DOHH2 (cell line): Measurements from ENCODE around the gene DCUN1D5.

Experiments
- H3F3A ChIP-seq: fragments of 200-600 bp; sonication (generic), shearing (Covaris generic); 2 replicates; pipeline ENCODE4 v1.6.0; 2016; ENCODE audit warnings: antibody characterized with exemption, mild to moderate bottlenecking; ENCODE audit not compliant: control insufficient read depth, insufficient read depth
- H3K27ac ChIP-seq: fragments of 200-600 bp; sonication (generic); 2 replicates; pipeline ENCODE4 v1.5.1; 2014; ENCODE audit warnings: low read depth, mild to moderate bottlenecking, low read length, moderate library complexity
- H3K27me3 ChIP-seq: fragments of 200-600 bp; sonication (generic); 2 replicates; pipeline ENCODE4 v1.6.1; 2014; ENCODE audit warnings: mild to moderate bottlenecking, low read length, mixed read lengths; ENCODE audit not compliant: control insufficient read depth
- H3K36me3 ChIP-seq: fragments of 200-600 bp; sonication (generic); 2 replicates; pipeline ENCODE4 v1.6.1; 2014; ENCODE audit warnings: mild to moderate bottlenecking, low read length, moderate library complexity, mixed read lengths; ENCODE audit not compliant: control insufficient read depth
- H3K4me1 ChIP-seq: fragments of 200-600 bp; sonication (generic); 2 replicates; pipeline ENCODE4 v1.6.1; 2014; ENCODE audit warnings: mild to moderate bottlenecking, low read length, mixed read lengths; ENCODE audit not compliant: control insufficient read depth
- H3K4me2 ChIP-seq: fragments of 200-600 bp; sonication (generic); 2 replicates; pipeline ENCODE4 v1.6.0; 2014; ENCODE audit warnings: mild to moderate bottlenecking, low read length, moderate library complexity
- H3K4me3 ChIP-seq: fragments of 200-600 bp; sonication (generic); 2 replicates; pipeline ENCODE4 v1.5.1; 2014; ENCODE audit warnings: mild to moderate bottlenecking, low read length, mixed read lengths
- H3K79me2 ChIP-seq: fragments of 200-600 bp; sonication (generic); 2 replicates; pipeline ENCODE4 v1.6.1; 2014; ENCODE audit warnings: mild to moderate bottlenecking, low read length, mixed read lengths; ENCODE audit not compliant: control insufficient read depth
- H3K9me2 ChIP-seq: fragments of 200-600 bp; sonication (generic); replicated peaks from 2 replicates; pipeline ENCODE4 v1.6.1; 2014; ENCODE audit warnings: mild to moderate bottlenecking, low read length, mixed read lengths; ENCODE audit not compliant: control insufficient read depth
- H3K9me3 ChIP-seq: fragments of 200-600 bp; sonication (generic); 2 replicates; pipeline ENCODE4 v1.6.1; 2014; ENCODE audit warnings: antibody characterized with exemption, low read length, mixed read lengths; ENCODE audit not compliant: control insufficient read depth, insufficient read depth
- H4K20me1 ChIP-seq: fragments of 200-600 bp; sonication (generic); 2 replicates; pipeline ENCODE4 v1.6.0; 2014; ENCODE audit warnings: low read depth, mild to moderate bottlenecking, antibody characterized with exemption, low read length, moderate library complexity; ENCODE audit not compliant: control insufficient read depth, insufficient read depth
- EZH2phosphoT487 ChIP-seq: fragments of 200-600 bp; sonication (generic); IDR thresholded peaks from 2 replicates; pipeline ENCODE4 v1.6.1; 2017; ENCODE audit warnings: borderline replicate concordance, mild to moderate bottlenecking, antibody characterized with exemption, low read length, moderate library complexity, mixed read lengths
- TF ChIP-seq, protein P1 (sequence below): fragments of 200-600 bp; sonication (generic); IDR thresholded peaks from one replicate; pipeline ENCODE4 v1.5.1; 2014; ENCODE audit warnings: antibody characterized with exemption, mild to moderate bottlenecking, low read depth, low read length; ENCODE audit not compliant: poor library complexity, severe bottlenecking

Gene DCUN1D5

DNA sequence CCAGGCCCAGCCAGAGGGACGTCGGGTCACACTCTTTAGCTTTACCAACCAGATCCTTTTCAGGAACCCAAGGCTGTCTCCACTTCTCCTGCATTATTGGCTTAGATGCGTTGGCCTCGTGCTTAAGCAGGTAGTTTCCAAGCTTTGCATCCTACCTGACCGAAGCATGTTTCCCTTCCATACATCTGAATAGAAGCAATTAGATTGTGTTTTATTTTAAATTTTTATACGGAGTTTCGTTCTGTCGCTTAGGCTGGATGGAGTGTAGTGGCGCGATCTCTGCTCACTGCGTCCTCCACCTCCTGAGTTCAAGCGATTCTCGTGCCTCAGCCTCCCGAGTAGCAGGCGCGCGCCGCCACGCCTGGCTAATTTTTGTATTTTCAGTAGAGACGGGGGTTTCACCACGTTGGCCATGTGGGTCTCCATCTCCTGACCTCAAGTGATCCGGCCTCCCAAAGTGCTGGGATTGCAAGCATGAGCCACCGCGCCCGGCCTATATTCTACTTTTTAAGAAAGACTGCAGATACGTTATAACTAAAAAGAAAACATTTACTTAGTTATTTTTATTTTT lies 17.9 kb upstream of the DCUN1D5 start:
- H3K79me2 ChIP-seq, result no peaks in the 10 kb centered on the region
- no peaks in the 10 kb centered on the region for H4K20me1 ChIP-seq
- TF ChIP-seq, protein P1, sequence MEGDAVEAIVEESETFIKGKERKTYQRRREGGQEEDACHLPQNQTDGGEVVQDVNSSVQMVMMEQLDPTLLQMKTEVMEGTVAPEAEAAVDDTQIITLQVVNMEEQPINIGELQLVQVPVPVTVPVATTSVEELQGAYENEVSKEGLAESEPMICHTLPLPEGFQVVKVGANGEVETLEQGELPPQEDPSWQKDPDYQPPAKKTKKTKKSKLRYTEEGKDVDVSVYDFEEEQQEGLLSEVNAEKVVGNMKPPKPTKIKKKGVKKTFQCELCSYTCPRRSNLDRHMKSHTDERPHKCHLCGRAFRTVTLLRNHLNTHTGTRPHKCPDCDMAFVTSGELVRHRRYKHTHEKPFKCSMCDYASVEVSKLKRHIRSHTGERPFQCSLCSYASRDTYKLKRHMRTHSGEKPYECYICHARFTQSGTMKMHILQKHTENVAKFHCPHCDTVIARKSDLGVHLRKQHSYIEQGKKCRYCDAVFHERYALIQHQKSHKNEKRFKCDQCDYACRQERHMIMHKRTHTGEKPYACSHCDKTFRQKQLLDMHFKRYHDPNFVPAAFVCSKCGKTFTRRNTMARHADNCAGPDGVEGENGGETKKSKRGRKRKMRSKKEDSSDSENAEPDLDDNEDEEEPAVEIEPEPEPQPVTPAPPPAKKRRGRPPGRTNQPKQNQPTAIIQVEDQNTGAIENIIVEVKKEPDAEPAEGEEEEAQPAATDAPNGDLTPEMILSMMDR, result no peak
- no peak for TF ChIP-seq EZH2phosphoT487
- no peaks in the 10 kb centered on the region for H3K9me2 ChIP-seq
- peak overlapping the region; percentile 85 for H3K4me2 ChIP-seq
- H3K4me1 ChIP-seq, result peaks cover 17% of the 10 kb centered on the region
- H3K4me3 ChIP-seq, result peak overlapping the region; percentile 90
- H3K27ac ChIP-seq, result no peak overlapping the region
- H3K36me3 ChIP-seq, result no peaks in the 10 kb centered on the region
- no peaks in the 10 kb centered on the region for H3K9me3 ChIP-seq
- H3K27me3 ChIP-seq, result no peaks in the 10 kb centered on the region
- peaks cover 3% of the 10 kb centered on the region; the same call in 1 of the 2 replicates for H3F3A ChIP-seq

DNA sequence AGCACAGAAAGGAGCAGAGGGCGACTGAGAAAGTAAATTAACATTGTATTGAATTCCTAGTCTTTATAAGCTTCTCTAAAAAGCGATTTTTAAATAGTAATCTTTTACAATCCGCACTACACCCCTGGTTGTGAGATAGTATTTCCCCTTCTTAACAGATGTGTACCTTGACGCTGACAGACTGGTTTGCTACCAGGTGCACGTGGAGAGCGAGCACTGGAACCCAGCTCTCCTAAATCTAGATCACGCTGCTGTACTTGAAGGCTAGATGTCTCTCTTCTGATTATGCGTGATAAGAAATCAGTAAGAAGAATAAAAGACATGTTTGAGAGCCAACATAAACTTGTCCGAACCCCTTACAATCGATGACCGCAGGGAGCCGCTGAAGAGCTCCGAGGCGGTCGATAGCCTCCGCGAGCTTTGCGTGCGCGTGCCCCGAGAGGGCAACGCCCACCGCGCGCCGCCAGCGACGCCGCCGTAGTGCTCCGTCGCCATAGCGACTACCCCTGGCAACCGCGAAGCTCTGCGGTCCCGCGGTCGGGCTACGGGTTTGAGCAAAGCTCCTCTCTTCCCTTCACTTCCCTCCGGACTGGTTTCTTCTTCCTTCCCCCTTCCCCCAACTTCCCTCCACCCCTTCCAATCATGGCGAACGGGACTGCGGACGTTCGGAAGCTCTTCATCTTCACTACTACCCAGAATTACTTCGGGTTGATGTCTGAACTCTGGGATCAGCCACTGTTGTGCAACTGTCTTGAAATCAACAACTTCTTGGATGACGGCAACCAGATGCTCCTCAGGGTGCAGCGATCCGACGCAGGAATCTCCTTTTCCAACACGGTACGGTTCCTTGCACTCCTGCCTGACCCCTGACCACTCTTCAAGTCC lies 17.2 kb upstream of the DCUN1D5 start, which contains the start of gene DYNC2H1:
Gene DYNC2H1, plus strand, starts transcription at position 494 of the 885 bp plus-strand sequence. Its CDS starts 149 bp downstream, at position 643.
- Histone ChIP-seq H4K20me1 (no peaks in the 10 kb centered on the region), H3K4me1 (peaks cover 17% of the 10 kb centered on the region), H3K27me3 (no peaks in the 10 kb centered on the region), H3K4me2 (peak within 1 kb of the TSS; percentile 85), H3K36me3 (no peaks in the 10 kb centered on the region), H3F3A (peaks cover 3% of the 10 kb centered on the region; the same call in 1 of the 2 replicates), H3K4me3 (peak within 1 kb of the TSS; percentile 90), H3K9me3 (no peaks in the 10 kb centered on the region), H3K27ac (0 out of 2 replicates have a peak within 1 kb of the TSS, but pooled peaks have one; percentile 36), H3K9me2 (no peaks in the 10 kb centered on the region), H3K79me2 (no peaks in the 10 kb centered on the region)
- TF ChIP-seq, protein P1, result peak; percentile 56
- no peak for TF ChIP-seq EZH2phosphoT487

DNA sequence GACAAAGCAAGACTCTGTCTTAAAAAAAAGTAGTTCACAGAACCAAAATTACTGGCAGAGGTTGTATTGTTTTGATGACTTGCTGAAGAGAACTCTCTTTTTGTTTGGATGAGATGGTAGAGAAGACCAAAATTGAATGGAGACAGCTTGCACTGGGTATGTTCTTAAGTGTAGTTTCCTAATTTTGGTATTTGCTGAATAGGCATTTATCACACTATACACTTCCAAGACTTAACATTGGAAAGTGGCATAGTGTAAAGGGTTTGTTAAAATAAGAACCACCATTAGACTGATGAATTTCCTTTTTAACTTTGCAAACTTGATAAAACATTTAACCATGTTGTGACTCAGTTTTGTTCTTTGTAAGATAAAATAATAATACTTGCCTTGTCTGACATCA lies 5.3 kb upstream of the DCUN1D5 start:
- H3K27ac ChIP-seq, result no peak overlapping the region
- H3K79me2 ChIP-seq, result peaks cover 2% of the 10 kb centered on the region
- no peak overlapping the region for H3K4me3 ChIP-seq
- H3K27me3 ChIP-seq, result no peaks in the 10 kb centered on the region
- no peaks in the 10 kb centered on the region for H4K20me1 ChIP-seq
- TF ChIP-seq, protein P1, result no peak
- TF ChIP-seq EZH2phosphoT487, result no peak
- no peaks in the 10 kb centered on the region for H3K9me2 ChIP-seq
- H3K4me2 ChIP-seq, result no peak overlapping the region
- H3K4me1 ChIP-seq, result peaks cover 6% of the 10 kb centered on the region
- no peaks in the 10 kb centered on the region for H3K9me3 ChIP-seq
- no peaks in the 10 kb centered on the region for H3K36me3 ChIP-seq
- no peaks in the 10 kb centered on the region for H3F3A ChIP-seq
